Caco-2 (cell line): ENCODE results near the gene ZNF799. TPM values are rescaled to one million over a fixed set of nuclear protein-coding genes. Genes with fewer than 3 reads are reported as not detected.

Experiments used
- BruUV-seq: library from RNA; stranded (reverse); fragments of 400-500 nt; replicated peaks from 2 replicates; lab custom pipeline; 2021; lab: Mats Ljungman, UMichigan
- CTCF ChIA-PET: fragments of 300-600 bp; sonication (Branson Sonifier 250); formaldehyde crosslinking; loops from one replicate; lab custom pipeline; 2022; ENCODE audit warnings: antibody characterized with exemption; lab: Charles Lee
- POLR2A ChIA-PET: fragments of 300-600 bp; sonication (Branson Sonifier 250); formaldehyde crosslinking; loops from one replicate; lab custom pipeline; 2022; ENCODE audit warnings: antibody characterized with exemption; lab: Charles Lee
- DNase-seq, 2 experiments: peaks; one replicate each; pipeline versions ENCODE4 v3.0.0 to v3.0.0-alpha.2; 2020 to 2022
- H3K27me3 ChIP-seq: replicated peaks from 2 replicates; pipeline ENCODE4 v1.6.0; 2011; ENCODE audit warnings: low read length; ENCODE audit not compliant: control insufficient read depth, insufficient read depth
- H3K36me3 ChIP-seq: 2 replicates; pipeline ENCODE4 v1.5.1; 2011; ENCODE audit warnings: low read length; ENCODE audit not compliant: control insufficient read depth, insufficient read depth
- H3K4me1 ChIP-seq: fragments of 250-450 bp; sonication (Bioruptor Pico); 2 replicates; pipeline ENCODE4 v1.5.1; 2020; ENCODE audit warnings: mild to moderate bottlenecking
- H3K4me3 ChIP-seq: 2 replicates; pipeline ENCODE4 v1.5.1; 2011; ENCODE audit warnings: low read depth, mild to moderate bottlenecking, control low read depth, low read length
- H3K9me3 ChIP-seq: fragments of 250-450 bp; sonication (Bioruptor Pico); 2 replicates; pipeline ENCODE4 v1.5.1; 2020; ENCODE audit warnings: mild to moderate bottlenecking, moderate library complexity
- H3K27ac Mint-ChIP-seq: one replicate; pipeline ENCODE4 v1.8.0; 2022; ENCODE audit warnings: mixed read lengths; ENCODE audit not compliant: unreplicated experiment
- H3K27me3 Mint-ChIP-seq: one replicate; pipeline ENCODE4 v1.8.0; 2022; ENCODE audit warnings: mixed read lengths; ENCODE audit not compliant: insufficient read depth, unreplicated experiment
- H3K36me3 Mint-ChIP-seq: one replicate; pipeline ENCODE4 v1.8.0; 2022; ENCODE audit warnings: mild to moderate bottlenecking, mixed read lengths; ENCODE audit not compliant: insufficient read depth, unreplicated experiment
- H3K4me1 Mint-ChIP-seq: one replicate; pipeline ENCODE4 v1.8.0; 2022; ENCODE audit warnings: low read depth, mixed read lengths; ENCODE audit not compliant: unreplicated experiment
- H3K4me3 Mint-ChIP-seq: one replicate; pipeline ENCODE4 v1.8.0; 2022; ENCODE audit warnings: mild to moderate bottlenecking, moderate library complexity, mixed read lengths; ENCODE audit not compliant: unreplicated experiment
- H3K9me3 Mint-ChIP-seq: one replicate; pipeline ENCODE4 v1.8.0; 2022; ENCODE audit warnings: mixed read lengths; ENCODE audit not compliant: unreplicated experiment
- CTCF ChIP-seq, 2 experiments: fragments of 200-600 bp in 1 of 2; IDR thresholded peaks; 1 replicate in 1 of 2; 2 replicates in 1 of 2; pipeline versions ENCODE4 v1.5.1 to v1.8.0; 2011 to 2022; ENCODE audit warnings: antibody characterized with exemption in 1 of 2, control low read depth in 1 of 2, inconsistent platforms in 1 of 2, low read depth in 1 of 2, low read length in 1 of 2, mild to moderate bottlenecking in 1 of 2, moderate library complexity in 1 of 2; ENCODE audit not compliant: insufficient read depth in 1 of 2, severe bottlenecking in 1 of 2, unreplicated experiment in 1 of 2
- intact Hi-C: fragments of 100-400 bp; cut with micrococcal nuclease; formaldehyde crosslinking; loops from one replicate; pipeline ENCODE4 v1.10.0; 2022; ENCODE audit not compliant: unreplicated experiment
- total RNA-seq: library from RNA; stranded (reverse); gene quantifications from 2 replicates; pipeline ENCODE4 v1.2.3, GENCODE V29; 2022

The ZNF799 gene
- total RNA-seq, 1 experiment from 2014 or later = 8.0 TPM

DNA sequence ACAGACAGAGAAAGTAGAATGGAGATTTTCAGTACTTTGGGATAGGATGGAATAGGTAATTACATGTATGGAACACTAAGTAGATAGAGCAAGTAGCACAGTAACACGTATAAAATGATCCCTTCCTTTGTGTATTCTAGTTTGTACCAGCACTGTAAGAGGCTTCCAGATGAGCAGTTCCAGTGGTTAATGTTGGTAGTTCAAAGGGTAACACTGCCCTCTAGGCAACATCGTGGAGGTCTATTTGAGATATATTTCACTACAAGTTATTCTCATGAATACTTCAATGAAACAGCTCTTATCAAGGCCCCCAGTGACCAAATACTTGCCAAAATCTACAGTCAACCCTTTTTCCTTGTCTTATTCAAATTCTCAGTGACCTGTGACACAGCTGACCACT, 54.2 kb downstream of the ZNF799 start:
- peaks cover 11% of the 10 kb centered on the region for H3K36me3 Mint-ChIP-seq
- Histone ChIP-seq H3K27me3 (no peaks in the 10 kb centered on the region), H3K4me3 (no peak overlapping the region), H3K4me1 (no peaks in the 10 kb centered on the region), H3K9me3 (peaks cover 26% of the 10 kb centered on the region), H3K36me3 (no peaks in the 10 kb centered on the region)
- no peak overlapping the region for H3K27ac Mint-ChIP-seq
- no TSS peak for BruUV-seq
- no peak overlapping the region for H3K4me3 Mint-ChIP-seq
- ChIA-PET POLR2A (no interaction called here), CTCF (no interaction called here)
- intact Hi-C loops = loop anchor here (2.0 kb wide), 1 partner anchor 144 kb away; no protein-coding TSS in a partner anchor
- TF ChIP-seq CTCF (IDR thresholded peaks at IDR 0.05; ENCODE audit: insufficient read depth in 1 of 2, low read depth in 1 of 2, low read length in 1 of 2, severe bottlenecking in 1 of 2, unreplicated experiment in 1 of 2) = no peak
- peaks cover 27% of the 10 kb centered on the region for H3K9me3 Mint-ChIP-seq
- DNase-seq = no peak
- H3K4me1 Mint-ChIP-seq = no peaks in the 10 kb centered on the region
- H3K27me3 Mint-ChIP-seq = no peaks in the 10 kb centered on the region

- Histone ChIP-seq H3K36me3 (no peaks in the 10 kb centered on the region), H3K9me3 (peaks cover 20% of the 10 kb centered on the region), H3K4me1 (no peaks in the 10 kb centered on the region), H3K27me3 (no peaks in the 10 kb centered on the region), H3K4me3 (no peak overlapping the region)
- no TSS peak for BruUV-seq
- H3K27me3 Mint-ChIP-seq = no peaks in the 10 kb centered on the region
- ChIA-PET POLR2A (no interaction called here), CTCF (no interaction called here)
- H3K27ac Mint-ChIP-seq = no peak overlapping the region
- intact Hi-C loops = no loop called here
- H3K4me1 Mint-ChIP-seq = no peaks in the 10 kb centered on the region
- H3K36me3 Mint-ChIP-seq = peaks cover under 1% of the 10 kb centered on the region
- peaks cover 30% of the 10 kb centered on the region for H3K9me3 Mint-ChIP-seq
- TF ChIP-seq CTCF (IDR thresholded peaks at IDR 0.05; ENCODE audit: insufficient read depth in 1 of 2, low read depth in 1 of 2, low read length in 1 of 2, severe bottlenecking in 1 of 2, unreplicated experiment in 1 of 2) = no peak
- no peak overlapping the region for H3K4me3 Mint-ChIP-seq
- no peak for DNase-seq
These were observed 55.9 kb downstream of the ZNF799 start for GRCh38 chr19:12345197-12345596.

Other genes starting within 250 kb of the ZNF799 start
- not detected in 2 replicates for gene ZNF625, start 244.5 kb downstream of the ZNF799 start, total RNA-seq
- gene ZNF136, start 238.2 kb downstream of the ZNF799 start, total RNA-seq = 3.6 and 5.6 TPM in 2 replicates
- 6.7 and 8.0 TPM in 2 replicates for gene ZNF44, start 106.4 kb downstream of the ZNF799 start, total RNA-seq
- 3.0 and 3.4 TPM in 2 replicates for gene ZNF563, start 67.6 kb downstream of the ZNF799 start, total RNA-seq
- 1.9 and 3.1 TPM in 2 replicates for gene ZNF442, start 35.6 kb downstream of the ZNF799 start, total RNA-seq
- 5.1 and 6.1 TPM in 2 replicates for gene ZNF443, start 39.8 kb upstream of the ZNF799 start, total RNA-seq
- 1.7 and 2.4 TPM in 2 replicates for gene ZNF709, start 83.5 kb upstream of the ZNF799 start, total RNA-seq
- 11.1 and 11.6 TPM in 2 replicates for gene ZNF564, start 150.2 kb upstream of the ZNF799 start, total RNA-seq
- 6.1 and 6.3 TPM in 2 replicates for gene ZNF490, start 209.5 kb upstream of the ZNF799 start, total RNA-seq
- gene ZNF791, start 209.6 kb upstream of the ZNF799 start, total RNA-seq = 15.2 and 18.9 TPM in 2 replicates